ENCODE measurements around the gene CENPA.

Gene CENPA

DNA sequence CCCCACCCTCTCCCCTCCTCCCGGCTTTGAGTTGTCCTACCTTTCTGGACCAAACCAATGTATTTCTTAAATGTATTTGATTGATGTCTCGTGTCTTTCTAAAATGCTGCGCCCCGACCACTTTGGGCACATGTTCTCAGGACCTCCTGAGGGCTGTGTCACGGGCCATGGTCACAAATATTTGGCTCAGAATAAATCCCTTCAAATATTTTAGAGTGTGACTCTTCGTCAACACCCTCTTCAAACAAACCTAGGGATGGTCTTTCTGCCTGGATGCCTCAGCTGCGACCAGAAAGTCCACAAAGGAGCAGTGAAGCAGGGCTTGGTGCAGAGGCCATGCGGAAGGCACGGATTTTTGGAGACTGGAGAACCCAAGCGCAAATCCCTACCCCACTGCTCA lies 22.8 kb upstream of the CENPA start:
- DNase-seq = no peak

DNA sequence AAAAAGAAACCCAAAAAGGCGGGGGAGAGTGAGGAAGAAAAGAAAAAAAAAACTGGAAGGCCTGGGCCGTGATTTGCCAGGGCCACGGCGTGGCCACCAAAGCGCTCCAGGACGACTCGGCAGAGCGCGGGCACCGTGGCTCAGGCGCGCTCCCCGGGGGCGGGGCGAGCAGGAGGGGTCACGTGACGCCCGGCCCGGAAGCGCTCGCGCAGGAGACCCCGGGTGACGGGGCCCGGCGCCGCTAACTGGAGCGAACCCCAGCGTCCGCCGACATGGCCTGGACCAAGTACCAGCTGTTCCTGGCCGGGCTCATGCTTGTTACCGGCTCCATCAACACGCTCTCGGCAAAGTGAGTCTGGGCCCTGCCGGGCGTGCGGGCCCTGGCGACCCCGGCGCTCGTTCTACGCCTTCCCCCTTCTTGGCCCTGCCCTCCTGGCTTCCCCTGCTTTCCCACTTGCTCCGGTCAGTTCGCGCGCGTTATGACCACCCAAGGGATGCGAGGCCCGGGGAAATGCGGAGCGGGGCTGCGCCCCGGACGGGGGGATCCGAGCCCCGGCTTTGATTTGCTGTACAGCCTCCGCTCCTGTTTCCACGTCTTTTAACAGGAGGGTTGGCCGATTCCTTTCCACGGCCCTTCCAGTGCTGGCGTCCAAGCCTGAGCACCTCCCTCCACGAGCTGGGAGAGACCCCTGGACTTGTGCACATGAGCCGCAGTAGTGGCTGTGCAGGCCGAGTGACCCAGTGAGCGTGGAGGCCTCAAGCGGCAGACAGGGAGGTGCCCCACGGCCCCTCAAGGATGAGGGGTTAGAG lies 21.6 kb upstream of the CENPA start, which contains the start of gene SLC35F6:
Gene SLC35F6 (plus strand): TSS at position 207 of the 810 bp plus-strand sequence. CDS start 66 bp downstream, at position 273.
- DNase-seq = peak; percentile 71

DNA sequence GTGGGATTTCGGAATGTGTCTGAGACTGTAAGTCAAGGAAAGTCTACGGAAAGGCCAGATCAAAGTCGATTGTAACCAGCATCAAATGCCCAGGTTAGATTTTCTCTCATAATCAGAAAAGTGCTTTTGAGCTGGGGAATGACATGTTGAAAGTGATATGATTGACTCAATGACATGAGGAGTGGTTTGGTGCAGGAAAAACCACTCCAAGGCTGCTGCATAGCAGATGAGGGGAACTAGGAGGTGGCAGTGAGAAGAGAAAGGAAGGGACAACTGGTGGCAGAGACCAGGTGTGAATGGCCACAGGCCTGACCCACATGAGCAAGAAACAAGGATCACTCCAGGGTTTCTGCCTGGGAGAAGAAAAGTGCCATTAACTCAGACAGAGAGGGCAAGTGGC lies 20.9 kb upstream of the CENPA start:
- no peak for DNase-seq

- no peak for DNase-seq
These were observed 20.2 kb upstream of the CENPA start for GRCh38 chr2:26765475-26766200.

- no peak for DNase-seq
These were observed 18.7 kb upstream of the CENPA start for GRCh38 chr2:26767129-26767528.

DNA sequence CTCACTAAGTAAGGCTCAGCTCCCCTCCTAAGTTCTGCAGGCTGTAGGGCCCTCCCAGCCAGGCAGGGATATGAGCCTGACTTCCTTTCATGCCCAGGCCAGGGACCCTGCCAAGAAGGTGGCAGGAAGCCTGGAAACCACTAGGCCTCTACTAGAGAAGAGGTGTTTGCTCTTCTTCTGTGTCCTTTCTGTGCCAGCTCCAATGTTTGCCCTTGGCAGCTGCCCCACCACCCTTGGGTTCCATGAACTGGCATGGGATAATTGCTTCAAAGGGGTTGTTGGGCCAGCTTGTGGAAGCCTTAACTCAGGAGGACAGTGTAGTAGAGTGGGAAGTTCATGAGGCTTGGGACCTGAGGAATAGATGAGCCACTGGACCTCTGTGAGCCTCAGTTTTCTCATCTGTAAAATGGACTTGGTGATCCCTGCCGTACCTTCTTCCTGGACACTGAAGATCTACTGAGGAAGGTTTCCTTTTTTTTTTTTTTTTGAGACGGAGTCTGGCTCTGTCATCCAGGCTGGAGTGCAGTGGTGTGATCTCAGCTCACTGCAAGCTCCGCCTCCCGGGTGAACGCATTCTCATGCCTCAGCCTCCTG lies 17.9 kb upstream of the CENPA start:
- no peak for DNase-seq

DNA sequence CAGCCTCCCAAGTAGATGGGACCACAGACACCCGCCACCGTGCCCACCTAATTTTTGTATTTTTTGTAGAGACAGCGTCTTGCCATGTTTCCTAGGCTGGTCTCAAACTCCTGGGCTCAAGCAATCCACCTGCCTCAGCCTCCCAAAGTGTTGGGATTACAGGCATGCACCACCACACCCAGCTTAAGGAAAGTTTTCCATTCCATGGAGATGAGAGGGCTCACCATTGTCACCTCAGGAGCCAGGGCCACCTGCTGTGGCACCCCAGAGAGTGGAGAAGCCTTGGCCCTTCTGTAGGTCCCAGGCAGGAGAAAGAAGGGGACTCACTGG lies 17.1 kb upstream of the CENPA start:
- DNase-seq = no peak

DNA sequence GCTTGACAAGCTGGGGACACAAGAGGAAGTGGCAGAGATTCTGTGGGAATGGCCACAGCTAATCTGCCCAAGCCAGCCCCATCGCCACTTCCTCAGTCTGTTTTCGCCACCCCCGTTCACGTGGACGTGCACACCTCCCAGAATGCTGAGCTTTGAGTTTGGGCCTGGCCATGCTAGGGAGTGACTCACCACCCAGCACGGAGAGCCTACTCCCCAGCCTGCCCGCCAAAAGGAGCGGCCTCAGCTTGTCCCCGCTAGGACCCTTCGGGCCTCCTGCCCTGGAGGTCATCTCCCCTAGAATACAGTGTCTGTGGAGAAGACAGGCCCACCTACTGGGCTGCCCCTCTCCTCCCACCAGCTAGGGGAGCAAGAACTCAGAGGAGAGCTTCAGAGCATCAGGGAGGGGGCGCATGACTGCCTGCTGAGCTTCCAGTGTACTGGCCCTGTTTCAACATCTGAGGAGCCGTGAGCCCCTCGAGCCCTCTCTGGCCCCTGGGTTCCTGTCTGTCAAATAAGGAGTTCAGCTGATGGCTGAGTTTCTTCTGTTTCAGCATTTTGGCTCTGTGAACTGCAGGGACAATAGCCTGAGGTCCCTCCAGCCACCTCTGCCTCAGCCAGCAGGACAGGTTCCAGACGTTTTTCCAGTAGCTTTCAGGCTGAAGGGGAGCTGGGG lies 16.6 kb upstream of the CENPA start:
- peak; percentile 95 for DNase-seq

DNA sequence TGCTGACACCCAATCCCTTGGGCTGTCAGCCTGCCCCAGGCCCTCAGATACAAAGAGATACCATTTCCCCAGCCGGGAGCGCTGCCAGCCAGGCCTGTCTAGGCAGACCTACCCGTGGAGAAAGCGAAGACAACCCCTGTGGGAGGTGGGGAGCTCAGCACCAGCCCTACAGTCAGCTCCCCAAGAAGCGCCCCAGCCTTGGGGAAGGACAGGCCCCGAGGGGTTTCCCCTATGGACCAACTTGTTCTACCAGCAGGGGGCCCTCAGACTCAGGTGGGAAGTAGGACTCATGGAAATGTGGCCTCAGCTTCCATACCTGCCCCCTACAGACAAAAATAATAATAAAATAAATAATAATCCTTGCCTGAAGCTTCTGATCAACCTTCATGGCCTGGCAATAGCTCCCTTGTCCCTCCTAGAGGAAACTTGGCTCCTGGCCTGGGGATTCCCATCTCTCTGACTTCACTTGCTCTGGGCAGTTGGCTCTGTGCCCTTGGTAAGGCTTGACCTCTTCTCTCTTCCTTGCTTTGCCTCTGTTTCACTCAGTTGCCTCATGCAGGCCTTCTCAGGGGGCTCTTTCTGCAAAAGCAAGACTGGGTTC lies 14.8 kb upstream of the CENPA start:
- DNase-seq = peak; percentile 70

GRCh38 chr2:26772064-26773001 lies 13.5 kb upstream of the CENPA start:
- DNase-seq = peak; percentile 90

DNA sequence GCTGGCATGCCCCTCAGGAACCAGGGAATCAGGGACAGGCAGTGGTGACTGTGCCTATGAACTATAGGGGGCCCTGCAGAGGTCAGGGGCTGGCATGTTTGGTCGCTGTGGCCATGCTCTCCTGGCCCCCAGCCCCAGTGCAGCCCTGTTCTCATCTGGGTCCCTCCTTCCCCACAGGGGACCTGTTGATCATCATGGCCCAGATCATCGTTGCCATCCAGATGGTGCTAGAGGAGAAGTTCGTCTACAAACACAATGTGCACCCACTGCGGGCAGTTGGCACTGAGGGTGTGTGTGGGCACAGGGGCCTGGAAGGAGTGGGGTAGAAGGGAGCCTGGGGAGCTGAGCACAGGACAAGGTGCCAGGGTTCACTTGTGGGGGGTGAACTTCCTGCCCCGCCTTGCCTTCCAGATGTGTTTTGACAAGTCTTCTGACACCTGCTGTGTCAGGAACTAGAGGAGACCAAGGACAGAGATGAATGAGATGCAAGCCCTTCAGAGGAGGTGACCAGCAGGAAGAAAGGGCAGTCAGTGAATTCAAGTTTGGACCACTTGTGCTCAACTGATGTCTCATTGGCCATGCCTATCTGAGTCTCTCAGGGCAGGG lies 9.6 kb upstream of the CENPA start:
- no peak for DNase-seq

DNA sequence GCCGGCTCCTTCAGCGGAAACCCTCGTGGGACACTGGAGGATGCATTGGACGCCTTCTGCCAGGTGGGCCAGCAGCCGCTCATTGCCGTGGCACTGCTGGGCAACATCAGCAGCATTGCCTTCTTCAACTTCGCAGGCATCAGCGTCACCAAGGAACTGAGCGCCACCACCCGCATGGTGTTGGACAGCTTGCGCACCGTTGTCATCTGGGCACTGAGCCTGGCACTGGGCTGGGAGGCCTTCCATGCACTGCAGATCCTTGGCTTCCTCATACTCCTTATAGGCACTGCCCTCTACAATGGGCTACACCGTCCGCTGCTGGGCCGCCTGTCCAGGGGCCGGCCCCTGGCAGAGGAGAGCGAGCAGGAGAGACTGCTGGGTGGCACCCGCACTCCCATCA lies 7.8 kb upstream of the CENPA start:
- DNase-seq = no peak

- peak; percentile 37 for DNase-seq
These were observed 7.3 kb upstream of the CENPA start for GRCh38 chr2:26778507-26778906.

GRCh38 chr2:26780203-26780760 lies 5.6 kb upstream of the CENPA start:
- no peak for DNase-seq

- peak; percentile 55 for DNase-seq
These were observed 2.8 kb upstream of the CENPA start for GRCh38 chr2:26782876-26783704.

DNA sequence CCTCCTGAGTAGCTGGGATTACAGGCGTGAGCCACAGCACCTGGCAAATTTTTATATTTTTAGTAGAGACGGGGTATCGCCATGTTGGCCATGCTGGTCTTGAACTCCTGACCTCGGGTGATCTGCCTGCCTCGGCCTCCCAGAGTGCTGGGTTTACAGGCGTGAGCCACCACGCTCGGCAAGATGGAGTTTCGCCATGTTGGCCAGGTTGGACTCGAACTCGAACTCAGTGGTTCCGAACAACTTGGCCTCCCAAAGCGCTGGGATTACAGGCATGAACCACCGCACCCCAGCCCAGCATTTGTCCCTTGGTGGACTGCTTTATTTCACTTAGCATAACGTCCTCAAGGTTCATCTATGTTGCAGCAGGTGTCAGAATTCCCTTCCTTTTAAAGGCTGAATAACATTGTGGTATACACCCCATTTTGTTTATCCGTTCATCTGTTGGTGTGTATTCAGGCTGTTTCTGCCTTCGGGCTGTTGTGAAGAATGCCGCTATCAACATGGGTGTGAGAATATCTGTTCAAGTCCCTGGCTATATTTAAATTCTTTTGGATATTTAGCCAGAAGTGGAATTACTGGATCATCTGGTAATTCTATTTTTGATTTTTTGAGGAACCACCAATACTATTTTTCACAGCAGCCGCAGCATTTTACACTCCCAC lies 1.2 kb upstream of the CENPA start:
- DNase-seq = no peak

GRCh38 chr2:26786207-26787028 lies 562 bp downstream of the CENPA start:
- peak; percentile 28 for DNase-seq

- no peak for DNase-seq
These were observed 6.9 kb downstream of the CENPA start for GRCh38 chr2:26792720-26793119.

- DNase-seq = no peak
These were observed 7.7 kb downstream of the CENPA start for GRCh38 chr2:26793518-26793917.

Measured in hematopoietic multipotent progenitor cell treated with erythropoietin and hydrocortisone succinate and interleukin-3 and kit ligand, for 8 days (in vitro differentiated cells).